Brain microvascular endothelial cell (primary cell): ENCODE measurements around the gene OTOG.

Experiments
- DNase-seq: peaks from one replicate; pipeline ENCODE4 v3.0.0-alpha.2; 2020
- H3K27ac ChIP-seq: fragments of 250-450 bp; sonication (Bioruptor Pico); 2 replicates; pipeline ENCODE4 v1.5.1; 2020; ENCODE audit warnings: mild to moderate bottlenecking, moderate library complexity
- H3K27me3 ChIP-seq: fragments of 250-450 bp; sonication (Bioruptor Pico); replicated peaks from 2 replicates; pipeline ENCODE4 v1.5.1; 2020; ENCODE audit warnings: mild to moderate bottlenecking
- H3K36me3 ChIP-seq: fragments of 250-450 bp; sonication (Bioruptor Pico); replicated peaks from 2 replicates; pipeline ENCODE4 v1.5.1; 2020; ENCODE audit warnings: mild to moderate bottlenecking
- H3K4me3 ChIP-seq: 2 replicates; pipeline ENCODE4 v1.5.1; 2011; ENCODE audit warnings: low read depth, mild to moderate bottlenecking, control low read depth, low read length, moderate library complexity
- CTCF ChIP-seq: IDR thresholded peaks from 2 replicates; pipeline ENCODE4 v1.5.1; 2011; ENCODE audit warnings: low read depth, mild to moderate bottlenecking, moderate library complexity, low read length, control low read depth, inconsistent platforms; ENCODE audit errors: missing control alignments
- in situ Hi-C: cut with HindIII; loops from 2 replicates; pipeline ENCODE4 v1.10.0; 2017; ENCODE audit warnings: low sequenced_read_pairs, low pct_ligation_motif_present

OTOG gene

DNA sequence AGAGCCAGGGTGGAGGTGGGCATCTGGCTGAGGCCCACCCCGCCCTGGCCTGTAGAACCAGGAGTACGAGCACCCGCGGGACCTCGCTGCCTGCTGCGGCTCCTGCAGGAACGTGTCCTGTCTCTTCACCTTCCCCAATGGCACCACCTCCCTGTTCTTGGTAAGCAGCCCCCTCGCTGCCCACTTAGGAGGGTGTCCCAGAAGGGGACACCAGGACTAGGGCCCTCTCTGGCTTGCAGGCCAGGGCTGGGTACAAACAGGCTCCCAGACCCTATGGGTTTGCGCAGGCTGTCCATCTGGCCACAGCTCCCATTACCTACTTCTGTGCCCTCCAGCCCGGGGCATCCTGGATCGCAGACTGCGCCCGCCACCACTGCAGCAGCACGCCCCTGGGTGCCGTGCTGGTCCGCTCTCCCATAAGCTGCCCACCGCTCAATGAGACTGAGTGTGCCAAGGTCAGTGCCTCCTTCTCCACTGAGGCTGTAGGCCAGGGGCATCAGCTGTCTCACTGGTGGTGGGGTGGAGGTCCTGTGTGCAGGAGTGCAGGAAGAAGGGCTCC lies 94.8 kb downstream of the OTOG start:
- H3K27me3 ChIP-seq: no peaks in the 10 kb centered on the region
- H3K27ac ChIP-seq: no peak overlapping the region
- in situ Hi-C loops: no loop called here
- no peak for DNase-seq
- no peak for TF ChIP-seq CTCF
- no peak overlapping the region for H3K4me3 ChIP-seq
- no peaks in the 10 kb centered on the region for H3K36me3 ChIP-seq

DNA sequence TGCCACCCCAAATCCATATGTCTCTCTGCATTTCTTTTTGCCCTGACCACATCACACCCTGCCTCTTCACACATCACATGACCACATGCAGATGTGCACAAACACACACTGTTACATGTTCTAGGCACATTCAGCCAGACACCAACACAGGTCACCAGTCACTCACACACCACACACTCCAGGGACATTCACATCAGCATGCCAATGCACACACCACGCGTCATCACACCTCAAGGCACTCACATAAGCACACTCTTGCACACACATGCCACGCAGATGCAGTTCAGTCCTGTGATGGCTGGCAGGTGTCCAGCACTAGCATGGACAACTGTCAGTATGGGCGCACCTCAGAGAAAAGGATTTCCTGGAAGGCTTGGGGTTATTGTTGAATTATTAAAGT lies 95.3 kb downstream of the OTOG start:
- TF ChIP-seq CTCF: no peak
- no peaks in the 10 kb centered on the region for H3K27me3 ChIP-seq
- H3K4me3 ChIP-seq: no peak overlapping the region
- in situ Hi-C loops: no loop called here
- DNase-seq: no peak
- H3K27ac ChIP-seq: no peak overlapping the region
- H3K36me3 ChIP-seq: no peaks in the 10 kb centered on the region

- no peaks in the 10 kb centered on the region for H3K27me3 ChIP-seq
- TF ChIP-seq CTCF: no peak
Observed at GRCh38 chr11:17642980-17643379, 95.9 kb downstream of the OTOG start.

DNA sequence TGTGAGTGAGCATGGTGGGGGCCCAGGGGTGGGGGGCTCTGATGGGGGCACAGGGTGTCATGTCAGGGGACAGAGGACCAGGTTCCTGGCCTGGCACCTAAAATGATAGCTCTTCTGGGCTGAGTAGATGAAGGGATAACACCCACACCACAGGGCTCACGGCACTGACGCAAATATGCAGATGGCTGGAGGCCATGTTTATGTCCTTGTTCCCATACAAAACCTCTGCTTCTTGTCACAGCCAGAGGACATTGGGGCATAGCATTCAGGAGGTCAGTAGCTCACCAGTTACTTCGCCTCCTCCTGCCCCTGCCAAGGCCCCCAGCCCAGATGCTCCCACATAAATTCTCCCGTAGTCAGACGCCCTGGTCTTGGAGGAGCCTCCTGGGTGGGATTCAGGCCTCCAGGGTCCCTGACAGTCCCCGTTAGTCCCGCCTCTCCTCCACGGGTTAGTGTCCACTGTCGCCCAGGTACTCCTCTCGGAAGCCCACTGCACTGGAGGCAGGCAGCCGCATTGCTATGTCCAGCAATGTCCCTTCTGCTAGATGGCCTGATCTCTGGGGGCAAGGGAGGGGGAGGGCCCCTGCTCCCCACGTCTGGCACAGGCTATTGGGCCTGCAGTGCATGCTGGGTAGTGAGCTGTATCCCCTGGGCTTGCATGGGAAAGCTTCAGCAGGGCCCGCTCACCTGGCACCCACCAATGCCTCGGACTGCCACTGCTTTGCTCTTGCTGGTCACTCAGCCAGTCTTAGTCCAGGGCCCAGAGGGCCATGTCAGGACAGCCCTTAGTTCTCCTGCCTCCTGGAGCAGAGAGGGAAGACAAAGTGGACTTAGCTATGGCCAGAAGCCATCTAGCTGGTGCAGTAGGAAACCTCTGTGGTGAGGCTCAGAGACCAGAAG lies 96.7 kb downstream of the OTOG start:
- in situ Hi-C loops: no loop called here
- DNase-seq: no peak
- no peak overlapping the region for H3K27ac ChIP-seq
- no peak overlapping the region for H3K4me3 ChIP-seq
- no peaks in the 10 kb centered on the region for H3K36me3 ChIP-seq
- H3K27me3 ChIP-seq: no peaks in the 10 kb centered on the region
- TF ChIP-seq CTCF: no peak

More at GRCh38 chr11:17642980-17643379, 95.9 kb downstream of the OTOG start:
- in situ Hi-C loops: no loop called here
- H3K36me3 ChIP-seq: no peaks in the 10 kb centered on the region
- H3K4me3 ChIP-seq: no peak overlapping the region
- DNase-seq: no peak
- H3K27ac ChIP-seq: no peak overlapping the region

- no peak for TF ChIP-seq CTCF
- H3K27me3 ChIP-seq: no peaks in the 10 kb centered on the region
- no peak overlapping the region for H3K4me3 ChIP-seq
- H3K36me3 ChIP-seq: no peaks in the 10 kb centered on the region
- no peak overlapping the region for H3K27ac ChIP-seq
- DNase-seq: no peak
- in situ Hi-C loops: no loop called here
Observed at GRCh38 chr11:17645190-17645970, 98.3 kb downstream of the OTOG start.
